Thyroid gland (tissue), 4 donors: ENCODE data around the gene MOAP1. TPM values are rescaled to one million over a fixed set of nuclear protein-coding genes. Genes with fewer than 3 reads are reported as not detected.
A peak's percentile ranks its signal among the peaks of the same experiment; 100 is the strongest.
"Not testable (repeated sequence)": the region's sequence is repeated elsewhere in the genome, so short reads cannot be mapped to it uniquely, and the experiment has no call there.

Experiments
- DNase-seq, 2 donors: peaks; one replicate each; pipeline ENCODE4 v3.0.0-alpha.2; 2019
- H3K27ac ChIP-seq, 3 donors: fragments of 200-600 bp; sonication (generic); 1 replicate in 2 of 3; 2 replicates in 1 of 3; pipeline ENCODE4 v1.5.1; 2016 to 2019; ENCODE audit warnings: mild to moderate bottlenecking in 1 of 3, moderate library complexity in 1 of 3
- H3K27me3 ChIP-seq: fragments of 200-600 bp; sonication (generic); one replicate; pipeline ENCODE4 v1.5.1; 2019
- H3K36me3 ChIP-seq, 2 donors: fragments of 200-600 bp; sonication (generic); one replicate each; pipeline ENCODE4 v1.5.1; 2016 to 2019
- H3K4me1 ChIP-seq, 2 donors: fragments of 200-600 bp; sonication (generic); one replicate each; pipeline ENCODE4 v1.5.1; 2017 to 2019
- H3K4me3 ChIP-seq, 3 donors: fragments of 200-600 bp; sonication (generic); replicated peaks in 1 of 3; 1 replicate in 2 of 3; 2 replicates in 1 of 3; pipeline ENCODE4 v1.5.1; 2016; ENCODE audit warnings: mild to moderate bottlenecking in 1 of 3
- H3K9me3 ChIP-seq: fragments of 200-600 bp; sonication (generic); one replicate; pipeline ENCODE4 v1.5.1; 2017
- POLR2A ChIP-seq, 2 donors: fragments of 450-650 bp; IDR thresholded peaks; one replicate each; pipeline ENCODE4 v1.6.1; 2017; ENCODE audit warnings: antibody characterized with exemption in 2 of 2, mild to moderate bottlenecking in 2 of 2, moderate library complexity in 1 of 2
- WGBS, 2 donors: methylation state at CpG; one replicate each; pipeline ENCODE4 v1.1.5; 2017; 5-methylcytosine and 5-hydroxymethylcytosine counted together
- intact Hi-C: fragments of 100-400 bp; cut with DNase I; formaldehyde crosslinking; loops from one replicate; pipeline ENCODE4 v1.15.1; 2023
- total RNA-seq, 4 donors: library from RNA; depleted of rRNA; stranded (reverse); fragments of >200 nt; gene quantifications; one replicate each; pipeline ENCODE4 v1.2.3, GENCODE V29; 2016
- TF ChIP-seq, protein P1 (sequence below), 6 experiments: fragments of 200-600 bp in 3 of 6; fragments of 450-650 bp in 3 of 6; sonication (generic) in 3 of 6; IDR thresholded peaks; one replicate each; pipeline ENCODE4 v1.5.1; 2016 to 2019; ENCODE audit warnings: antibody characterized with exemption in 6 of 6, mild to moderate bottlenecking in 2 of 6, inconsistent platforms in 1 of 6, moderate library complexity in 1 of 6

The MOAP1 gene
- total RNA-seq, 4 donors from 2014 or later = 34.1 to 48.2 (median 41.5) TPM

DNA sequence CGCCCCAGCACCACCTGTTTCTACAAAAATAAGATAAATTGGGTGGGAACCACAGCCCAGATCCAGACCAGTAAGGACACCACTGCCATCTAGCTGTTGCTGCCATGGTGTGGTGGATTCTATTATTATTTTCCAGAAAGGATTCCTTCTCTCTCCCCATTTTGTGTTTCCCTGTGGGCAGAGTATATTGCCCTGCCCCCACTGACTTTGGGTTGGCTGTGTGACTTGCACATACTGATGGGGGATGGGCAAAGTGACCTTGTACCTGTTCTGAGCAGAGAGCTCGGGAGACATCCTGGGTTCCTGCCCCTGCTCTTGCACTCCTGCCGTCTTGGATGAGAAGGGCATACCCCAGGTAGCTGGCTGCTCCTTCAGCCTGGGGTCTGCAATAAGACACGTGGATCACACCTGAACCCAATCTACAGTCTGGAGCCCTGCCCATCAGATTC is 24.3 kb downstream of the MOAP1 start:
- TF ChIP-seq, protein P1, sequence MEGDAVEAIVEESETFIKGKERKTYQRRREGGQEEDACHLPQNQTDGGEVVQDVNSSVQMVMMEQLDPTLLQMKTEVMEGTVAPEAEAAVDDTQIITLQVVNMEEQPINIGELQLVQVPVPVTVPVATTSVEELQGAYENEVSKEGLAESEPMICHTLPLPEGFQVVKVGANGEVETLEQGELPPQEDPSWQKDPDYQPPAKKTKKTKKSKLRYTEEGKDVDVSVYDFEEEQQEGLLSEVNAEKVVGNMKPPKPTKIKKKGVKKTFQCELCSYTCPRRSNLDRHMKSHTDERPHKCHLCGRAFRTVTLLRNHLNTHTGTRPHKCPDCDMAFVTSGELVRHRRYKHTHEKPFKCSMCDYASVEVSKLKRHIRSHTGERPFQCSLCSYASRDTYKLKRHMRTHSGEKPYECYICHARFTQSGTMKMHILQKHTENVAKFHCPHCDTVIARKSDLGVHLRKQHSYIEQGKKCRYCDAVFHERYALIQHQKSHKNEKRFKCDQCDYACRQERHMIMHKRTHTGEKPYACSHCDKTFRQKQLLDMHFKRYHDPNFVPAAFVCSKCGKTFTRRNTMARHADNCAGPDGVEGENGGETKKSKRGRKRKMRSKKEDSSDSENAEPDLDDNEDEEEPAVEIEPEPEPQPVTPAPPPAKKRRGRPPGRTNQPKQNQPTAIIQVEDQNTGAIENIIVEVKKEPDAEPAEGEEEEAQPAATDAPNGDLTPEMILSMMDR (IDR thresholded peaks at IDR 0.05) = peak in 1 of 6 experiments; percentile 19
- no peak for TF ChIP-seq POLR2A (IDR thresholded peaks at IDR 0.05)
- DNase-seq = no peak
- Histone ChIP-seq H3K27ac (no peak overlapping the region), H3K9me3 (no peaks in the 10 kb centered on the region), H3K4me3 (no peak overlapping the region), H3K36me3 (no peaks in the 10 kb centered on the region), H3K4me1 (no peaks in the 10 kb centered on the region), H3K27me3 (no peaks in the 10 kb centered on the region)
- intact Hi-C loops = no loop called here
- WGBS, 2 donors = 30 to 32% methylated on average over 4 of the region's 4 CpGs

DNA sequence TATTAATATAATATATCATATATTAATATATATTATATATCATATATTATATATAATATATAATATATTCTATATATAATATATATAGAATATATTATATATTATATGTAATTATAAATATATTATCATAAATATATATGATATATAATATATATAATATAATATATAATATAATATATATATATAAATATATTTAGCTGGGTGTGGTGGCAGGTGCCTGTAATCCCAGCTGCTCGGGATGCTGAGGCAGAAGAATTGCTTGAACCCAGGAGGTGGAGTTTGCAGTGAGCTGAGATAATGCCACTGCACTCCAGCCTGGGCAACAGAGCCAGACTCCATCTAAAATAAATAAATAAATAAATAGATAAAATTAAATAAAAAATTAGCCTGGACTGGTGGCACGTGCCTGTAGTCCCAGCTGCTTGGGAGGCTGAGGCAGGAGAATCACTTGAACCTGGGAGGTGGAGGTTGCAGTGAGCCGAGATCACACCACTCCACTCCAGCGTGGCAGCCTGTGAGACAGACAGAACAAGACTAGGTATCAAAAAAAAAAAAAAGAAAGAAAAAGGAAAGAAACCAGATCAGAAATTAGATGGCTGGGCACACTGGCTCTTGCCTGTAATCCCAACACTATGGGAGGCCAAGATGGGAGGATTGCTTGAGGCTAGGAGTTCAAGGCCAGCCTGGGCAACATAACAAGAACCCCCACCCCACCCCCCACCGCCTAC is 24.9 kb downstream of the MOAP1 start:
- 63 to 66% methylated on average over 5 of the region's 5 CpGs for WGBS, 2 donors

DNA sequence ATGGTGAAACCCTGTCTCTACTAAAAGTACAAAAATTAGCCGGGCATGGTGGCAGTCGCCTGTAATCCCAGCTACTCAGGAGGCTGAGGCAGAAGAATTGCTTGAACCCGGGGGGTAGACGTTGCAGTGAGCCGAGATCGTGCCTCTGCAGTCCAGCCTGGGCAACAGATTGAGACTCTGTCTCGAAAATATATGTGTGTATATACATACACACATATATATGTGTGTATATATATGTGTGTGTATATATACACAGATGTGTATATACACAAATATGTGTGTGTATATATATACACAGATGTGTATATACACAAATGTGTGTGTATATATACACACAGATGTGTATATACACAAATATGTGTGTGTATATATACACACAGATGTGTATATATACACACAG is 26.3 kb downstream of the MOAP1 start:
- DNase-seq, H3K9me3 ChIP-seq, intact Hi-C loops, H3K4me3 ChIP-seq, H3K27me3 ChIP-seq, H3K27ac ChIP-seq, H3K4me1 ChIP-seq, H3K36me3 ChIP-seq: not testable (repeated sequence)
- WGBS, 2 donors = 91 to 96% methylated on average over 7 of the region's 7 CpGs

More for the DNA sequence above, 24.9 kb downstream of the MOAP1 start:
- H3K27ac ChIP-seq, intact Hi-C loops, H3K36me3 ChIP-seq, DNase-seq, H3K4me1 ChIP-seq, H3K9me3 ChIP-seq, H3K27me3 ChIP-seq, H3K4me3 ChIP-seq: not testable (repeated sequence)

DNA sequence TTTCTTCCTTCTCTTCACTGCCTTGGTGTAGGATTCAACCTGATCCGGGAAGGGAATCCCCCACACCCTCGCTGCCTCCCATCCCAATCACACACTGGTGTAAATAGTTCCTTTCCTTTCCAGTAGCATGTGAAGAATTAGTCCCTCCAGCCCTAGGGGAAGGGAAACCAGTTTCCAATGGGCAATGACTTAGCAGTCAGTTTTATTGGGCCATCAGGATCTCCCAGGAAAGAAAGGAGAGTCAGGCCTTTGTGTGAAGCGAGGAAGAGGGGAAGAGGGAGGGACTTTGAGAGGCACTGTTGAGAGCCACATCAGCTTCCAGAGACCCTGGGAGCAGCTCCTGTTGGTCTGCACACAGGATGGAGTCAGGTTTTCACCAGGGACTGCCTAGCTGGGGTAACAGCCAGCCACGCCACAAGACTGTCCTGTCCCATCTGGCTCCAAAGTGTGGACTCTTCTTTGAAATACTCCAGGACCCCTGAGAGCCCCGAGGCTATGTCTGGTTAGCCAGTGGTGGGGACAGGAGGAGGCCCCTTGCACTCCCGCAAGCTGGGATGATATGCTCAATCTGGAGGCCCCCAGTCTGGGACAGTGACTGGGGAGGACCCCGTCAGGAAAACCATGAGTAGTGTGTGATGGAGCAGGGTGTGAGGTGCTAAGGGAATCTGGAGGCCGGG is 27.9 kb downstream of the MOAP1 start:
- Histone ChIP-seq H3K4me1 (no peaks in the 10 kb centered on the region), H3K27me3 (no peaks in the 10 kb centered on the region), H3K4me3 (no peak overlapping the region), H3K36me3 (no peaks in the 10 kb centered on the region), H3K9me3 (no peaks in the 10 kb centered on the region), H3K27ac (no peak overlapping the region)
- WGBS, 2 donors = 86% methylated on average over 6 of the region's 8 CpGs
- intact Hi-C loops = no loop called here
- no peak for DNase-seq
- TF ChIP-seq POLR2A (IDR thresholded peaks at IDR 0.05) = no peak
- TF ChIP-seq, protein P1 (IDR thresholded peaks at IDR 0.05) = no peak

DNA sequence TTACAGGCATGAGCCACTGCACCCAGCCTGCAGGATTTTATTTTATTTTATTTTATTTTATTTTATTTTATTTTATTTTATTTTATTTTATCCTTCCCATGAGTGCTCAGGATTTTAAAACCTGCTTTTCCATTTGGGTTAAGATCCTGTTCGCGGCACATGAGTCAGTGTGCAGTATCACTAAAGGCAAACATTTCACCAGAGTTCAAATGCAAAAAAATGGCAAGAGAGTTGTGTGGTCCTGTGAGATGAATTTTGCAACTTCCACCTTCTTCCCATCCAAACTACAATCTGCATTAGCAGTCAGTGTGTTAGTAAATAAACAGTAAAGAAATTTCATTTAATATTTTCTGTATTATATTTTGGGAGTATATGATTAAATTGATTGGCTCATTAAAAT is 29.0 kb downstream of the MOAP1 start:
- Histone ChIP-seq H3K36me3 (no peaks in the 10 kb centered on the region), H3K4me3 (no peak overlapping the region), H3K4me1 (no peaks in the 10 kb centered on the region), H3K27ac (no peak overlapping the region), H3K27me3 (no peaks in the 10 kb centered on the region), H3K9me3 (no peaks in the 10 kb centered on the region)
- no peak for DNase-seq
- no peak for TF ChIP-seq POLR2A (IDR thresholded peaks at IDR 0.05)
- TF ChIP-seq, protein P1 (IDR thresholded peaks at IDR 0.05) = no peak
- intact Hi-C loops = no loop called here
- WGBS, 2 donors = 82 to 91% methylated on average over 2 of the region's 2 CpGs

DNA sequence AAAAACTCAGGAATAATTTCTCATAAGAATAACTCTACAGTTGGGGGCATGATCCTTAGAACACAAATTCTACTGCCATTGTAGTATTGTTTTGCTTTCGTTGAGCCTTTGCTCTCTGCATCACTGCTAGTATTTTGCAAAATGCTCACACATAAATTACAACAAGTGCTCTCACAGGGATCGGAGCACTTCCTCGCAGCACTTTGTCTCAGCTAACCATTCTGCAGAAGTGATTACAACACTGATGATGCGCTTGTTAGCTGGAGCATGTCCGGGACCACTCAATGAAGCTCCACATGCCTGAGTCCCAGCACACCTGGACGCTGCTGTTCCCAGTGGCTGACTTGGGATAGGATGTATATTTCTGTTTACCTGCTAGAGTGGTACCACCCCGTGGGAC is 31.6 kb downstream of the MOAP1 start:
- no peak overlapping the region for H3K27ac ChIP-seq

More for the DNA sequence above, 31.6 kb downstream of the MOAP1 start:
- no peaks in the 10 kb centered on the region for H3K9me3 ChIP-seq
- H3K4me3 ChIP-seq = no peak overlapping the region
- no peaks in the 10 kb centered on the region for H3K27me3 ChIP-seq
- H3K36me3 ChIP-seq = no peaks in the 10 kb centered on the region
- DNase-seq = no peak
- H3K4me1 ChIP-seq = no peaks in the 10 kb centered on the region
- no peak for TF ChIP-seq POLR2A (IDR thresholded peaks at IDR 0.05)
- TF ChIP-seq, protein P1 (IDR thresholded peaks at IDR 0.05) = no peak
- intact Hi-C loops = no loop called here
- 58 to 59% methylated on average over 7 of the region's 7 CpGs for WGBS, 2 donors
